Mesenchymal stem cell (in vitro differentiated cells and primary cell): ENCODE results near the gene BANF1.

Experiments
- DNase-seq: peaks from one replicate; pipeline ENCODE4 v3.0.0-alpha.2; 2013
- H2AFZ ChIP-seq: one replicate; pipeline ENCODE4 v1.6.1; 2013; ENCODE audit warnings: low read depth, mild to moderate bottlenecking, control low read depth, inconsistent platforms, low read length, moderate library complexity
- H2AK5ac ChIP-seq: 2 replicates; pipeline ENCODE4 v1.6.1; 2013; ENCODE audit warnings: low read length, moderate library complexity, mild to moderate bottlenecking, inconsistent platforms; ENCODE audit not compliant: severe bottlenecking
- H2BK120ac ChIP-seq: one replicate; pipeline ENCODE4 v1.6.1; 2013; ENCODE audit warnings: low read depth, mild to moderate bottlenecking, inconsistent platforms, low read length, moderate library complexity
- H2BK12ac ChIP-seq, 2 experiments: one replicate each; pipeline ENCODE4 v1.6.1; 2013; ENCODE audit warnings: inconsistent platforms in 2 of 2, low read length in 2 of 2, mild to moderate bottlenecking in 2 of 2, moderate library complexity in 2 of 2, control low read depth in 1 of 2
- H2BK15ac ChIP-seq: one replicate; pipeline ENCODE4 v1.6.1; 2013; ENCODE audit warnings: mild to moderate bottlenecking, low read depth, inconsistent platforms; ENCODE audit not compliant: poor library complexity, severe bottlenecking
- H2BK5ac ChIP-seq: 2 replicates; pipeline ENCODE4 v1.6.1; 2013; ENCODE audit warnings: low read depth, mild to moderate bottlenecking, low read length, control low read depth, inconsistent platforms; ENCODE audit not compliant: poor library complexity, severe bottlenecking
- H3K14ac ChIP-seq, 2 experiments: one replicate each; pipeline ENCODE4 v1.6.1; 2013; ENCODE audit warnings: inconsistent platforms in 2 of 2, low read length in 2 of 2, control low read depth in 1 of 2, mild to moderate bottlenecking in 1 of 2, moderate library complexity in 1 of 2
- H3K18ac ChIP-seq, 2 experiments: one replicate each; pipeline ENCODE4 v1.6.1; 2013; ENCODE audit warnings: inconsistent platforms in 2 of 2, low read length in 2 of 2, control low read depth in 1 of 2, low read depth in 1 of 2, mild to moderate bottlenecking in 1 of 2
- H3K23ac ChIP-seq, 2 experiments: one replicate each; pipeline ENCODE4 v1.6.1; 2013; ENCODE audit warnings: inconsistent platforms in 2 of 2, low read length in 2 of 2, mild to moderate bottlenecking in 2 of 2, moderate library complexity in 2 of 2, control low read depth in 1 of 2
- H3K27ac ChIP-seq: 2 replicates; pipeline ENCODE4 v1.5.1; 2013; ENCODE audit warnings: mild to moderate bottlenecking, moderate library complexity, low read length, control low read depth, inconsistent platforms; ENCODE audit not compliant: poor library complexity, severe bottlenecking
- H3K27me3 ChIP-seq, 2 experiments: 2 replicates each; pipeline versions ENCODE4 v1.6.1 to v1.7.0; 2013; ENCODE audit warnings: low read length in 2 of 2, mild to moderate bottlenecking in 2 of 2, moderate library complexity in 2 of 2, control low read depth in 1 of 2, inconsistent platforms in 1 of 2; ENCODE audit not compliant: control insufficient read depth in 1 of 2, insufficient read depth in 1 of 2
- H3K36me3 ChIP-seq, 2 experiments: 2 replicates each; pipeline versions ENCODE4 v1.6.1 to v1.7.0; 2013; ENCODE audit warnings: low read length in 2 of 2, control low read depth in 1 of 2, inconsistent platforms in 1 of 2, low read depth in 1 of 2, mild to moderate bottlenecking in 1 of 2; ENCODE audit not compliant: insufficient read depth in 2 of 2, control insufficient read depth in 1 of 2
- H3K4ac ChIP-seq, 2 experiments: one replicate each; pipeline ENCODE4 v1.6.1; 2013; ENCODE audit warnings: inconsistent platforms in 2 of 2, low read length in 2 of 2, mild to moderate bottlenecking in 2 of 2, moderate library complexity in 2 of 2, control low read depth in 1 of 2, low read depth in 1 of 2
- H3K4me1 ChIP-seq: 2 replicates; pipeline ENCODE4 v1.6.1; 2013; ENCODE audit warnings: low read depth, low read length, control low read depth; ENCODE audit not compliant: control insufficient read depth, insufficient read depth
- H3K4me2 ChIP-seq: 2 replicates; pipeline ENCODE4 v1.6.1; 2013; ENCODE audit warnings: low read length, mild to moderate bottlenecking, inconsistent platforms; ENCODE audit not compliant: poor library complexity, severe bottlenecking
- H3K4me3 ChIP-seq, 2 experiments: 2 replicates each; pipeline versions ENCODE4 v1.5.1 to v1.7.0; 2013; ENCODE audit warnings: low read length in 2 of 2, mild to moderate bottlenecking in 2 of 2, control low read depth in 1 of 2, low read depth in 1 of 2; ENCODE audit not compliant: insufficient read depth in 1 of 2
- H3K79me1 ChIP-seq: replicated peaks from 2 replicates; pipeline ENCODE4 v1.6.1; 2013; ENCODE audit warnings: mild to moderate bottlenecking, control low read depth, low read length, inconsistent platforms; ENCODE audit not compliant: poor library complexity, severe bottlenecking
- H3K9ac ChIP-seq: 2 replicates; pipeline ENCODE4 v1.7.0; 2013; ENCODE audit warnings: mild to moderate bottlenecking, low read length, moderate library complexity
- H3K9me3 ChIP-seq: 2 replicates; pipeline ENCODE4 v1.7.0; 2013; ENCODE audit warnings: mild to moderate bottlenecking, low read length; ENCODE audit not compliant: control insufficient read depth
- H4K8ac ChIP-seq: one replicate; pipeline ENCODE4 v1.6.1; 2013; ENCODE audit warnings: inconsistent platforms, mild to moderate bottlenecking, low read length, moderate library complexity
- H4K91ac ChIP-seq: one replicate; pipeline ENCODE4 v1.6.1; 2013; ENCODE audit warnings: mild to moderate bottlenecking, low read length, inconsistent platforms
- WGBS: methylation state at CpG from one replicate; pipeline ENCODE4 v1.1.7; 2013; ENCODE audit warnings: mixed read lengths; 5-methylcytosine and 5-hydroxymethylcytosine counted together

BANF1 gene

GRCh38 chr11:65964906-65965305 lies 37.4 kb upstream of the BANF1 start:
- no peak overlapping the region for H2BK120ac ChIP-seq
- H3K4ac ChIP-seq: no peak overlapping the region
- H3K4me3 ChIP-seq: no peak overlapping the region
- peaks cover 43% of the 10 kb centered on the region for H3K79me1 ChIP-seq
- no peak overlapping the region for H2BK15ac ChIP-seq
- no peak overlapping the region for H4K8ac ChIP-seq
- no peak overlapping the region for H3K9ac ChIP-seq
- no peak overlapping the region for H2BK12ac ChIP-seq
- peaks cover 13% of the 10 kb centered on the region for H3K4me1 ChIP-seq
- H2AFZ ChIP-seq: no peak overlapping the region
- 92% methylated on average over 10 of the region's 10 CpGs for WGBS
- H3K18ac ChIP-seq: no peak overlapping the region
- H2AK5ac ChIP-seq: no peak overlapping the region
- no peaks in the 10 kb centered on the region for H3K27me3 ChIP-seq
- H3K36me3 ChIP-seq: peaks cover 62 to 63% of the 10 kb centered on the region in 2 experiments
- no peak for DNase-seq
- H3K23ac ChIP-seq: no peak overlapping the region
- H3K4me2 ChIP-seq: no peak overlapping the region
- no peak overlapping the region for H4K91ac ChIP-seq
- no peak overlapping the region for H3K27ac ChIP-seq
- no peak overlapping the region for H2BK5ac ChIP-seq
- no peak overlapping the region for H3K14ac ChIP-seq
- no peaks in the 10 kb centered on the region for H3K9me3 ChIP-seq

GRCh38 chr11:65965986-65966762 lies 36.1 kb upstream of the BANF1 start:
- H3K79me1 ChIP-seq: peaks cover 50% of the 10 kb centered on the region
- H2AFZ ChIP-seq: no peak overlapping the region
- H4K8ac ChIP-seq: no peak overlapping the region
- H3K9me3 ChIP-seq: no peaks in the 10 kb centered on the region
- peaks cover 12% of the 10 kb centered on the region for H3K4me1 ChIP-seq
- no peak overlapping the region for H3K9ac ChIP-seq
- no peak overlapping the region for H3K18ac ChIP-seq
- no peak overlapping the region for H4K91ac ChIP-seq
- no peak overlapping the region for H3K4me3 ChIP-seq
- no peak for DNase-seq
- 97% methylated on average over 36 of the region's 36 CpGs for WGBS
- no peak overlapping the region for H3K14ac ChIP-seq
- no peak overlapping the region for H2BK120ac ChIP-seq
- no peak overlapping the region for H3K23ac ChIP-seq
- H3K27ac ChIP-seq: no peak overlapping the region
- peaks cover 69 to 71% of the 10 kb centered on the region in 2 experiments for H3K36me3 ChIP-seq
- no peak overlapping the region for H2BK12ac ChIP-seq
- no peak overlapping the region for H2BK5ac ChIP-seq
- H3K4ac ChIP-seq: no peak overlapping the region
- H2AK5ac ChIP-seq: no peak overlapping the region
- H3K4me2 ChIP-seq: no peak overlapping the region
- H2BK15ac ChIP-seq: no peak overlapping the region
- H3K27me3 ChIP-seq: no peaks in the 10 kb centered on the region

DNA sequence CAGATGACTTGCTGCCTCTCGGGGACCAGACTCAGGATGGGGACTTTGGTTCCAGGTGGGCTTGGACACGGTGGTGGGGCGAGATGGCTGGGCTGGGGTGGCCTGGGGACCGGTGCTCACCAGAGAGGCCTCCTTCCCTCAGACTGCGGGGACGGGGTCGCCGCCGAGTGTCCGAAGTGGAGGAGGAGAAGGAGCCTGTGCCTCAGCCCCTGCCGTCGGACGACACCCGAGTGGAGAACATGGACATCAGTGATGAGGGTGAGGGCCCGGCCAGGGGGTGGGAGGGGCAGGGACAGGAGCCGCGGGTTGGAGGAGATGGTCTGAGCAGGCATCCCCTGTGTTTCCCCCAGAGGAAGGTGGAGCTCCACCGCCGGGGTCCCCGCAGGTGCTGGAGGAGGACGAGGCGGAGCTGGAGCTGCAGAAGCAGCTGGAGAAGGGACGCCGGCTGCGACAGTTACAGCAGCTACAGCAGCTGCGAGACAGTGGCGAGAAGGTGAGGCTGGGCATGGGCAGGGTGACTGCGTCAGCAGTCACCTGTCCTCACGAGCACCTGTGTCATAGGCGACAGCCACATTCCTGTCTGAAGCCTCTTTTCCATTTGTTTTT lies 34.9 kb upstream of the BANF1 start:
- Histone ChIP-seq H3K27me3 (no peaks in the 10 kb centered on the region), H4K8ac (no peak overlapping the region), H3K9ac (no peak overlapping the region), H2AFZ (no peak overlapping the region), H3K18ac (no peak overlapping the region), H3K4ac (no peak overlapping the region), H2BK5ac (no peak overlapping the region), H3K14ac (no peak overlapping the region), H3K4me3 (no peak overlapping the region), H3K9me3 (no peaks in the 10 kb centered on the region), H3K23ac (no peak overlapping the region), H2AK5ac (no peak overlapping the region), H2BK12ac (no peak overlapping the region), H3K4me2 (no peak overlapping the region), H2BK15ac (no peak overlapping the region), H2BK120ac (no peak overlapping the region), H3K36me3 (peaks cover 71 to 78% of the 10 kb centered on the region in 2 experiments), H3K4me1 (peaks cover 12% of the 10 kb centered on the region), H3K27ac (no peak overlapping the region), H3K79me1 (peaks cover 53% of the 10 kb centered on the region), H4K91ac (no peak overlapping the region)
- 96% methylated on average over 30 of the region's 30 CpGs for WGBS
- DNase-seq: no peak

DNA sequence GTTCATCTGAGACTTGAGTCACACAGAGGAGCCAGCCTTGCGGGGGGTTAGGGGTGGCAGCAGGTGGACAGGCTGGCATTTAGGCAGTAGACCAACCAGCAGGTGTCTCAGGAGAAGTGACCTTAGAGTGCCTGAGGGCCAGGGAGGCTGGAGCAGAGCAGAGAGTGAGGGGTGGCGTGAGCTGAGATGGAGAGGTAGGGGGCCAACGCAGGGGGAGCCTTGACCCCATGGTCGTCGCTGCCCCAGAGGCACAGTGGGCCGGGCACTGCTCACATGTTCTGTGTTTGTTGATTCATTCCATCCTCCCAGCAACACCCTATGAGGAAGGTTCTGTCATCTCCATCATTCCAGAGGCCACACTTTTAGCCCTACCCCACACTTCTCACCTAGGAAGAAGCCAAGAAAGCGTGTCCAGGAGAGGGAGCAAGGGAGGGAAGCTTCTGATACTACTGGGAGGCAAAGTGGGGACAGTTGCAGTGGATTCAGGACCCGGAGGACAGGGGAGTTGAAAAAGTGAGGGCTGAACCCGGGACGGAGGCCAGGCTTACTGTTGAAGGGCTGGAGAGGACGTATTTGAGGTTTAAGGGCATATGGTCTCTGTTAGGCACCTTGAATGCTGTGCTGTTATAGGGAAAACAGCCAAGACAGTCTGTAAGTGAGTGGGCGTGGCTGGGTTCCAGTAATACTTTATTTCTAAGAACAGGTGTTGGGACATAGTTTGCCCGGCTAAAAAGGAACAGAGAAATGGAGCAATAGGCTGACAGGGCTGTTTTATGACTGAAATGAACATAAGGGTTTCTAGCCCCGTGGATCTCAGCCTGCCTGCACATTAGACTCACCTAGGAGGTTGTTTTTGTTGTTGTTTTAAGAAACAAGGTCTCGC lies 33.5 kb upstream of the BANF1 start:
- Histone ChIP-seq H3K18ac (no peak overlapping the region), H3K9me3 (no peaks in the 10 kb centered on the region)
- 95% methylated on average over 11 of the region's 15 CpGs for WGBS

More for the DNA sequence above, 33.5 kb upstream of the BANF1 start:
- Histone ChIP-seq H3K4me2 (no peak overlapping the region), H3K4me3 (no peak overlapping the region), H3K27ac (no peak overlapping the region), H2AK5ac (no peak overlapping the region), H3K27me3 (no peaks in the 10 kb centered on the region), H3K14ac (no peak overlapping the region), H3K9ac (no peak overlapping the region), H2AFZ (no peak overlapping the region), H2BK5ac (no peak overlapping the region), H4K91ac (no peak overlapping the region), H2BK12ac (no peak overlapping the region), H3K79me1 (peaks cover 56% of the 10 kb centered on the region), H2BK120ac (no peak overlapping the region), H4K8ac (no peak overlapping the region), H3K4me1 (peaks cover 5% of the 10 kb centered on the region), H3K23ac (no peak overlapping the region), H3K36me3 (peaks cover 74 to 85% of the 10 kb centered on the region in 2 experiments), H2BK15ac (no peak overlapping the region), H3K4ac (no peak overlapping the region)
- no peak for DNase-seq
